ENCODE results near the gene HIC2.
"Not testable (repeated sequence)": the region's sequence is repeated elsewhere in the genome, so short reads cannot be mapped to it uniquely, and the experiment has no call there.

Gene HIC2
- total RNA-seq, result 21.1 to 22.0 reads per million in 2 experiments

GRCh38 chr22:21417227-21417746 is at the start of gene HIC2:
TSS of gene HIC2 (plus strand) at chr22:21417371. CDS start at chr22:21442832, 25,461 bp downstream.
- DNase-seq (ENCODE audit: low read depth), result not testable (repeated sequence)

- DNase-seq (ENCODE audit: low read depth), result not testable (repeated sequence)
Measured at GRCh38 chr22:21368603-21369310, 48.4 kb upstream of the HIC2 start.

GRCh38 chr22:21375880-21376279 is 41.3 kb upstream of the HIC2 start:
- not testable (repeated sequence) for DNase-seq (ENCODE audit: low read depth)

GRCh38 chr22:21383701-21384467 is 33.3 kb upstream of the HIC2 start, which contains the start of gene RIMBP3B:
TSS of gene RIMBP3B (plus strand) at chr22:21383751. CDS start at chr22:21383859, 108 bp downstream.
- DNase-seq (ENCODE audit: low read depth), result not testable (repeated sequence)

GRCh38 chr22:21384468-21385357 is 32.5 kb upstream of the HIC2 start:
- DNase-seq (ENCODE audit: low read depth), result not testable (repeated sequence)

GRCh38 chr22:21389480-21389879 is 27.7 kb upstream of the HIC2 start:
- DNase-seq (ENCODE audit: low read depth), result not testable (repeated sequence)

- DNase-seq (ENCODE audit: low read depth), result not testable (repeated sequence)
Measured at GRCh38 chr22:21390013-21390412, 27.2 kb upstream of the HIC2 start.

- DNase-seq (ENCODE audit: low read depth), result not testable (repeated sequence)
Measured at GRCh38 chr22:21394613-21395012, 22.6 kb upstream of the HIC2 start.

GRCh38 chr22:21401197-21401969 is 15.8 kb upstream of the HIC2 start:
- DNase-seq (ENCODE audit: low read depth), result not testable (repeated sequence)

- not testable (repeated sequence) for DNase-seq (ENCODE audit: low read depth)
Measured at GRCh38 chr22:21402763-21403314, 14.3 kb upstream of the HIC2 start.

- DNase-seq (ENCODE audit: low read depth), result not testable (repeated sequence)
Measured at GRCh38 chr22:21407139-21407538, 10.0 kb upstream of the HIC2 start.

GRCh38 chr22:21407792-21408191 is 9.4 kb upstream of the HIC2 start:
- DNase-seq (ENCODE audit: low read depth), result not testable (repeated sequence)

GRCh38 chr22:21416375-21416774 is 796 bp upstream of the HIC2 start:
- DNase-seq (ENCODE audit: low read depth), result not testable (repeated sequence)

GRCh38 chr22:21417853-21418252 is 682 bp downstream of the HIC2 start:
- not testable (repeated sequence) for DNase-seq (ENCODE audit: low read depth)

- DNase-seq (ENCODE audit: low read depth), result not testable (repeated sequence)
Measured at GRCh38 chr22:21418974-21419638, 1.9 kb downstream of the HIC2 start.

GRCh38 chr22:21420180-21420763 is 3.1 kb downstream of the HIC2 start:
- DNase-seq (ENCODE audit: low read depth), result not testable (repeated sequence)

- DNase-seq (ENCODE audit: low read depth), result not testable (repeated sequence)
Measured at GRCh38 chr22:21424084-21424709, 7.0 kb downstream of the HIC2 start.

- not testable (repeated sequence) for DNase-seq (ENCODE audit: low read depth)
Measured at GRCh38 chr22:21434378-21435233, 17.4 kb downstream of the HIC2 start.

Data from T follicular helper cell (primary cell).